ENCODE results near the gene RNF141. TPM values are rescaled to one million over a fixed set of nuclear protein-coding genes. Genes with fewer than 3 reads are reported as not detected.

Gene RNF141
- polyA plus RNA-seq, 1 donor from 2014 or later, result 79.2 TPM

DNA sequence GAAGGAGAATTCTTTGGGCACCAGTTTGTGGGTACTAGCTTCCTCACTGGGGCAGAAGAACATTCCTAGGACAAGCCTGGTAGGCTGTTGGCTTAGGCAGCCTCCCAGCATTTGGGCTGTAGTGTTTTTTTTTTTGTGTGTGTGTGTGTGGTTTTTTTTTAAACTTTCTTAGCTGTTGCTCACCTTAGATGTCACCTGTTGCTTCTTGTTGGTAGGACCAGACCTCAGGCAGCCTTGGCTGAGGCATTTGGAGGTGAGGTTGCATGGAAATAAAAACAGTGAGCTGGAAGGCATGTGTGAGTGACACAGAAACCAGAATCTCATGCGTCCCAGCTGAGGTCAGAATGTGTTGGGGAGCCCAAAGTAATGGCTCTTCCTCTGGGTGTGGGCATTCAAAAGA is 64.6 kb downstream of the RNF141 start:
- no peaks in the 10 kb centered on the region for H3K79me2 ChIP-seq (replicated peaks; ENCODE audit: insufficient read depth, low read length)
- H2AFZ ChIP-seq (ENCODE audit: low read depth, low read length), result no peak overlapping the region
- no peaks in the 10 kb centered on the region for H3K27me3 ChIP-seq (ENCODE audit: insufficient read depth, low read depth, low read length)
- H3K9me3 ChIP-seq (ENCODE audit: low read length), result no peaks in the 10 kb centered on the region
- H4K20me1 ChIP-seq (ENCODE audit: insufficient read depth), result no peaks in the 10 kb centered on the region
- H3F3A ChIP-seq (ENCODE audit: insufficient read depth, low read length, poor library complexity, severe bottlenecking), result no peaks in the 10 kb centered on the region
- H3K9ac ChIP-seq (ENCODE audit: low read length), result no peak overlapping the region
- no peaks in the 10 kb centered on the region for H3K9me2 ChIP-seq (ENCODE audit: insufficient read depth, low read length)
- H3K4me2 ChIP-seq (ENCODE audit: low read length), result no peak overlapping the region
- no peaks in the 10 kb centered on the region for H3K36me3 ChIP-seq (ENCODE audit: insufficient read depth, low read length)
- H3K4me3 ChIP-seq (ENCODE audit: low read length), result no peak overlapping the region
- H3K27ac ChIP-seq (ENCODE audit: low read length), result no peak overlapping the region
- TF ChIP-seq RAD21 (conservative IDR thresholded peaks at IDR 0.05) (no peak), TAF1 (IDR thresholded peaks at IDR 0.05; ENCODE audit: low read depth) (no peak), EZH2 (IDR thresholded peaks at IDR 0.05; ENCODE audit: borderline replicate concordance, insufficient read depth, low read length, poor library complexity, severe bottlenecking) (no peak), SMC3 (conservative IDR thresholded peaks at IDR 0.05; ENCODE audit: poor library complexity) (no peak)
- TF ChIP-seq, protein P1, sequence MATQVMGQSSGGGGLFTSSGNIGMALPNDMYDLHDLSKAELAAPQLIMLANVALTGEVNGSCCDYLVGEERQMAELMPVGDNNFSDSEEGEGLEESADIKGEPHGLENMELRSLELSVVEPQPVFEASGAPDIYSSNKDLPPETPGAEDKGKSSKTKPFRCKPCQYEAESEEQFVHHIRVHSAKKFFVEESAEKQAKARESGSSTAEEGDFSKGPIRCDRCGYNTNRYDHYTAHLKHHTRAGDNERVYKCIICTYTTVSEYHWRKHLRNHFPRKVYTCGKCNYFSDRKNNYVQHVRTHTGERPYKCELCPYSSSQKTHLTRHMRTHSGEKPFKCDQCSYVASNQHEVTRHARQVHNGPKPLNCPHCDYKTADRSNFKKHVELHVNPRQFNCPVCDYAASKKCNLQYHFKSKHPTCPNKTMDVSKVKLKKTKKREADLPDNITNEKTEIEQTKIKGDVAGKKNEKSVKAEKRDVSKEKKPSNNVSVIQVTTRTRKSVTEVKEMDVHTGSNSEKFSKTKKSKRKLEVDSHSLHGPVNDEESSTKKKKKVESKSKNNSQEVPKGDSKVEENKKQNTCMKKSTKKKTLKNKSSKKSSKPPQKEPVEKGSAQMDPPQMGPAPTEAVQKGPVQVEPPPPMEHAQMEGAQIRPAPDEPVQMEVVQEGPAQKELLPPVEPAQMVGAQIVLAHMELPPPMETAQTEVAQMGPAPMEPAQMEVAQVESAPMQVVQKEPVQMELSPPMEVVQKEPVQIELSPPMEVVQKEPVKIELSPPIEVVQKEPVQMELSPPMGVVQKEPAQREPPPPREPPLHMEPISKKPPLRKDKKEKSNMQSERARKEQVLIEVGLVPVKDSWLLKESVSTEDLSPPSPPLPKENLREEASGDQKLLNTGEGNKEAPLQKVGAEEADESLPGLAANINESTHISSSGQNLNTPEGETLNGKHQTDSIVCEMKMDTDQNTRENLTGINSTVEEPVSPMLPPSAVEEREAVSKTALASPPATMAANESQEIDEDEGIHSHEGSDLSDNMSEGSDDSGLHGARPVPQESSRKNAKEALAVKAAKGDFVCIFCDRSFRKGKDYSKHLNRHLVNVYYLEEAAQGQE (IDR thresholded peaks at IDR 0.05; ENCODE audit: borderline replicate concordance), result no peak
- TF ChIP-seq, protein P2, sequence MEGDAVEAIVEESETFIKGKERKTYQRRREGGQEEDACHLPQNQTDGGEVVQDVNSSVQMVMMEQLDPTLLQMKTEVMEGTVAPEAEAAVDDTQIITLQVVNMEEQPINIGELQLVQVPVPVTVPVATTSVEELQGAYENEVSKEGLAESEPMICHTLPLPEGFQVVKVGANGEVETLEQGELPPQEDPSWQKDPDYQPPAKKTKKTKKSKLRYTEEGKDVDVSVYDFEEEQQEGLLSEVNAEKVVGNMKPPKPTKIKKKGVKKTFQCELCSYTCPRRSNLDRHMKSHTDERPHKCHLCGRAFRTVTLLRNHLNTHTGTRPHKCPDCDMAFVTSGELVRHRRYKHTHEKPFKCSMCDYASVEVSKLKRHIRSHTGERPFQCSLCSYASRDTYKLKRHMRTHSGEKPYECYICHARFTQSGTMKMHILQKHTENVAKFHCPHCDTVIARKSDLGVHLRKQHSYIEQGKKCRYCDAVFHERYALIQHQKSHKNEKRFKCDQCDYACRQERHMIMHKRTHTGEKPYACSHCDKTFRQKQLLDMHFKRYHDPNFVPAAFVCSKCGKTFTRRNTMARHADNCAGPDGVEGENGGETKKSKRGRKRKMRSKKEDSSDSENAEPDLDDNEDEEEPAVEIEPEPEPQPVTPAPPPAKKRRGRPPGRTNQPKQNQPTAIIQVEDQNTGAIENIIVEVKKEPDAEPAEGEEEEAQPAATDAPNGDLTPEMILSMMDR (IDR thresholded peaks at IDR 0.05; ENCODE audit: poor library complexity, severe bottlenecking), result no peak

DNA sequence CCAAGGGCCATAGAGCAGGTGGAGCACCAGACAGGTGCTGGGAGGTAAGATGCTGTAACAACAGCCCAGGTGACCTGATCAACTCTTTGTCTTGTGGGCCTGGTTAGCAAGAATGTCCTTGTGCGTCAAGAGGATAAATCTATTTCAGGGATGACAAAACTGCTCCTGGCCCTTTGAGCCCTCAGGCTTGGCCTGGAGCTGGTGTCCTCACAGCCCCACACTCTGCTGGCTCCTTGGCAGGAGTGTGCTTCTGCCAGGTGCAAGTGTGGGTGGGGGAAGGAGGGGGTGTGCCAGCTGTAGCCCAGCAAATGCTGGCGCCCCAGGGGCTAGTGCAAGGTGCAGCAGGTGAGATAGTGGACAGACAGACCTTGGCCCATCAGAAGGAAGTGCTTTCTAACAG is 66.4 kb downstream of the RNF141 start:
- Histone ChIP-seq H4K20me1 (ENCODE audit: insufficient read depth) (no peaks in the 10 kb centered on the region), H3K36me3 (ENCODE audit: insufficient read depth, low read length) (no peaks in the 10 kb centered on the region), H3K9me2 (ENCODE audit: insufficient read depth, low read length) (no peaks in the 10 kb centered on the region), H3K4me3 (ENCODE audit: low read length) (no peak overlapping the region), H3K4me2 (ENCODE audit: low read length) (no peak overlapping the region), H3K79me2 (replicated peaks; ENCODE audit: insufficient read depth, low read length) (no peaks in the 10 kb centered on the region), H3K27me3 (ENCODE audit: insufficient read depth, low read depth, low read length) (no peaks in the 10 kb centered on the region), H2AFZ (ENCODE audit: low read depth, low read length) (no peak overlapping the region), H3F3A (ENCODE audit: insufficient read depth, low read length, poor library complexity, severe bottlenecking) (no peaks in the 10 kb centered on the region), H3K27ac (ENCODE audit: low read length) (no peak overlapping the region), H3K9ac (ENCODE audit: low read length) (no peak overlapping the region), H3K9me3 (ENCODE audit: low read length) (no peaks in the 10 kb centered on the region)
- TF ChIP-seq POLR2AphosphoS5 (IDR thresholded peaks at IDR 0.05), result no peak
- TF ChIP-seq, protein P2 (IDR thresholded peaks at IDR 0.05; ENCODE audit: poor library complexity, severe bottlenecking), result no peak
- TF ChIP-seq RAD21 (conservative IDR thresholded peaks at IDR 0.05), result no peak
- no peak for TF ChIP-seq MXI1 (conservative IDR thresholded peaks at IDR 0.05; ENCODE audit: poor library complexity, severe bottlenecking)
- TF ChIP-seq, protein P1 (IDR thresholded peaks at IDR 0.05; ENCODE audit: borderline replicate concordance), result no peak
- TF ChIP-seq EP300 (conservative IDR thresholded peaks at IDR 0.05; ENCODE audit: poor library complexity, severe bottlenecking), result no peak
- no peak for TF ChIP-seq EZH2 (IDR thresholded peaks at IDR 0.05; ENCODE audit: borderline replicate concordance, insufficient read depth, low read length, poor library complexity, severe bottlenecking)
- no peak for TF ChIP-seq TAF1 (IDR thresholded peaks at IDR 0.05; ENCODE audit: low read depth)
- TF ChIP-seq SMC3 (conservative IDR thresholded peaks at IDR 0.05; ENCODE audit: poor library complexity), result no peak

Measured in neural cell (in vitro differentiated cells).